ENCODE results near the gene GPSM1. TPM values are rescaled to one million over a fixed set of nuclear protein-coding genes. Genes with fewer than 3 reads are reported as not detected.

Gene GPSM1
- total RNA-seq, 1 experiment from 2014 or later = 26.4 TPM

GRCh38 chr9:136331556-136332481 lies 4.5 kb downstream of the GPSM1 start:
- H3K9me2 ChIP-seq (ENCODE audit: insufficient read depth) = no peaks in the 10 kb centered on the region
- intact Hi-C loops (cut with micrococcal nuclease) = no loop called here
- H3K4me3 ChIP-seq (replicated peaks in 1 of 2; ENCODE audit: low read depth in 1 of 2, low read length in 2 of 2) = no peak overlapping the region
- no peak overlapping the region for H3K4me2 ChIP-seq (ENCODE audit: low read length)
- H3K27me3 ChIP-seq (ENCODE audit: insufficient read depth, low read length) = no peaks in the 10 kb centered on the region
- no peaks in the 10 kb centered on the region for H4K20me1 ChIP-seq (ENCODE audit: insufficient read depth)
- no peak overlapping the region for H3K9ac ChIP-seq (ENCODE audit: low read length)
- CTCF ChIA-PET = no interaction called here
- H3K4me1 ChIP-seq (ENCODE audit: control insufficient read depth in 1 of 2, insufficient read depth in 2 of 2, low read length in 2 of 2) = peaks cover 8 to 16% of the 10 kb centered on the region in 2 experiments; a peak in 3 of 4 replicates
- no peak overlapping the region for H3K27ac ChIP-seq (ENCODE audit: low read depth, low read length)
- DNase-seq (ENCODE audit: low read depth, low spot score) = no peak
- BruUV-seq (replicated peaks) = no TSS peak
- H3K79me2 ChIP-seq (ENCODE audit: insufficient read depth, low read length) = peaks cover 20% of the 10 kb centered on the region; the same call in 1 of the 2 replicates
- POLR2A ChIA-PET = no interaction called here
- no peak for ATAC-seq
- H3K9me3 ChIP-seq (ENCODE audit: control insufficient read depth in 1 of 2, insufficient read depth in 1 of 2, low read depth in 1 of 2, low read length in 2 of 2) = no peaks in the 10 kb centered on the region
- H3K36me3 ChIP-seq (ENCODE audit: control insufficient read depth in 1 of 2, insufficient read depth in 2 of 2, low read length in 2 of 2) = no peaks in the 10 kb centered on the region; a peak in 1 of 4 replicates
- RAD21 ChIA-PET (ENCODE audit: low non-redundant PET in 1 of 2, low total read pairs in 2 of 2, uncharacterized antibody in 2 of 2, unreplicated experiment in 2 of 2) = no interaction called here
- TF ChIP-seq ZNF274 (IDR thresholded peaks at IDR 0.05; ENCODE audit: low read depth, low read length) = no peak
- TF ChIP-seq CEBPB (IDR thresholded peaks at IDR 0.05; ENCODE audit: low read depth) = no peak
- no peak for TF ChIP-seq POLR2AphosphoS5 (IDR thresholded peaks at IDR 0.05; ENCODE audit: low read depth, low read length)
- TF ChIP-seq MAX (IDR thresholded peaks at IDR 0.05) = no peak
- no peak for TF ChIP-seq JUND (IDR thresholded peaks at IDR 0.05)
- no peak for TF ChIP-seq ELF1 (IDR thresholded peaks at IDR 0.05; ENCODE audit: borderline replicate concordance, low read depth)
- no peak for TF ChIP-seq TCF7L2 (IDR thresholded peaks at IDR 0.05; ENCODE audit: borderline replicate concordance, extremely low read depth, insufficient read depth, insufficient read length)
- TF ChIP-seq FOSL1 (IDR thresholded peaks at IDR 0.05; ENCODE audit: low read depth) = no peak
- TF ChIP-seq RAD21 (IDR thresholded peaks at IDR 0.05; ENCODE audit: low read depth) = no peak
- TF ChIP-seq REST (IDR thresholded peaks at IDR 0.05; ENCODE audit: low read depth) = no peak
- TF ChIP-seq EZH2phosphoT487 (IDR thresholded peaks at IDR 0.05; ENCODE audit: borderline replicate concordance) = no peak
- no peak for TF ChIP-seq SP1 (IDR thresholded peaks at IDR 0.05; ENCODE audit: low read depth)
- TF ChIP-seq ZBTB33 (IDR thresholded peaks at IDR 0.05; ENCODE audit: extremely low read depth, insufficient replicate concordance, low read length) = no peak
- TF ChIP-seq SRF (IDR thresholded peaks at IDR 0.05; ENCODE audit: low read depth) = no peak
- TF ChIP-seq ZFX (IDR thresholded peaks at IDR 0.05) = no peak
- no peak for TF ChIP-seq CBX3 (IDR thresholded peaks at IDR 0.05; ENCODE audit: low read depth)
- no peak for TF ChIP-seq EGR1 (IDR thresholded peaks at IDR 0.05; ENCODE audit: low read depth)
- no peak overlapping the region for H2AFZ ChIP-seq (ENCODE audit: low read depth, low read length, poor library complexity, severe bottlenecking)

Measured in HCT116 (cell line).